NCI-H2171 treated with DMSO at 0.1 percent for 48 hours (cell line): ENCODE results near the gene NOTUM.

ENCODE experiments used
- DNase-seq: peaks from one replicate; lab custom pipeline; 2025; lab: John Stamatoyannopoulos, UW

NOTUM gene

GRCh38 chr17:81977211-81977808, 16.3 kb upstream of the NOTUM start, which contains the start of gene ASPSCR1:
Gene ASPSCR1 (plus strand): TSS chr17:81977629. CDS start chr17:81977647, 18 bp downstream.
- DNase-seq, result peak; percentile 84

- peak; percentile 55 for DNase-seq
Observed at GRCh38 chr17:81976332-81977210, 15.6 kb upstream of the NOTUM start.

- DNase-seq, result no peak
Observed at GRCh38 chr17:81973432-81973831, 12.4 kb upstream of the NOTUM start.

GRCh38 chr17:81968850-81969812, 8.1 kb upstream of the NOTUM start:
- no peak for DNase-seq

- DNase-seq, result no peak
Observed at GRCh38 chr17:81968396-81968745, 7.4 kb upstream of the NOTUM start.

- peak; percentile 92 for DNase-seq
Observed at GRCh38 chr17:81967533-81968395, 6.8 kb upstream of the NOTUM start.

GRCh38 chr17:81967244-81967532, 6.2 kb upstream of the NOTUM start:
- no peak for DNase-seq

- peak; percentile 76 for DNase-seq
Observed at GRCh38 chr17:81966343-81967243, 5.6 kb upstream of the NOTUM start.

- no peak for DNase-seq
Observed at GRCh38 chr17:81964081-81964849, 3.3 kb upstream of the NOTUM start.

GRCh38 chr17:81962499-81963441, 1.8 kb upstream of the NOTUM start:
- DNase-seq, result no peak

- no peak for DNase-seq
Observed at GRCh38 chr17:81961521-81962498, 823 bp upstream of the NOTUM start.

- DNase-seq, result no peak
Observed at GRCh38 chr17:81960130-81960958, 643 bp downstream of the NOTUM start.

- peak; percentile 25 for DNase-seq
Observed at GRCh38 chr17:81959362-81960129, 1.4 kb downstream of the NOTUM start.

GRCh38 chr17:81958633-81959342, 2.2 kb downstream of the NOTUM start:
- DNase-seq, result no peak
